ENCODE data around the gene TRMT6. TPM values are rescaled to one million over a fixed set of nuclear protein-coding genes. Genes with fewer than 3 reads are reported as not detected.

TRMT6 gene
- polyA plus RNA-seq, 1 of the 3 experiments (the other 2 are of a cell fraction), result 16.1 TPM

- no peak overlapping the region for H2AFZ ChIP-seq (ENCODE audit: low read depth)
- H3K36me3 ChIP-seq (replicated peaks in 1 of 2; ENCODE audit: control insufficient read depth in 1 of 2, insufficient read depth in 2 of 2, low read length in 1 of 2), result peaks cover 3 to 27% of the 10 kb centered on the region in 2 experiments
- DNase-seq, result no peak
- CTCF ChIA-PET, result no interaction called here
- H3K9me3 ChIP-seq, result no peaks in the 10 kb centered on the region
- no peak overlapping the region for H3K9ac ChIP-seq
- H3K4me2 ChIP-seq, result no peak overlapping the region
- H3K4me3 ChIP-seq (ENCODE audit: low read depth in 2 of 2, low read length in 1 of 2), result no peak overlapping the region
- no peaks in the 10 kb centered on the region for H3K9me2 ChIP-seq
- H3F3A ChIP-seq (replicated peaks; ENCODE audit: insufficient read depth), result no peaks in the 10 kb centered on the region
- H4K20me1 ChIP-seq (ENCODE audit: insufficient read depth), result no peaks in the 10 kb centered on the region
- no peaks in the 10 kb centered on the region for H3K79me2 ChIP-seq (ENCODE audit: insufficient read depth)
- POLR2A ChIA-PET, result no interaction called here
- WGBS (ENCODE audit: low lambda C conversion rate), result 100% methylated on average over 2 of the region's 2 CpGs
- no peak overlapping the region for H3K27ac ChIP-seq (ENCODE audit: low read depth in 2 of 2, low read length in 1 of 2)
- no peak for TF ChIP-seq USF1 (IDR thresholded peaks at IDR 0.05; ENCODE audit: borderline replicate concordance, low read depth)
- TF ChIP-seq SIN3A (IDR thresholded peaks at IDR 0.05; ENCODE audit: borderline replicate concordance, low read depth, low read length), result no peak
- no peak for TF ChIP-seq MAX (IDR thresholded peaks at IDR 0.05; ENCODE audit: low read depth)
- no peak for TF ChIP-seq GATA2 (CRISPR knock-in tag; IDR thresholded peaks at IDR 0.05)
- no peak for TF ChIP-seq NRF1 (IDR thresholded peaks at IDR 0.05; ENCODE audit: low read depth, low read length)
- no peaks in the 10 kb centered on the region for H3K4me1 ChIP-seq (ENCODE audit: control insufficient read depth in 1 of 2, insufficient read depth in 2 of 2, low read depth in 1 of 2, low read length in 1 of 2)
- H3K27me3 ChIP-seq (ENCODE audit: insufficient read depth), result no peaks in the 10 kb centered on the region
Observed at GRCh38 chr20:5970381-5970780, 20.0 kb upstream of the TRMT6 start.

- Histone ChIP-seq H3K9ac (no peak overlapping the region), H3F3A (replicated peaks; ENCODE audit: insufficient read depth) (no peaks in the 10 kb centered on the region), H3K4me2 (no peak overlapping the region), H4K20me1 (ENCODE audit: insufficient read depth) (no peaks in the 10 kb centered on the region), H3K4me1 (ENCODE audit: control insufficient read depth in 1 of 2, insufficient read depth in 2 of 2, low read depth in 1 of 2, low read length in 1 of 2) (no peaks in the 10 kb centered on the region), H3K27me3 (ENCODE audit: insufficient read depth) (no peaks in the 10 kb centered on the region), H3K36me3 (replicated peaks in 1 of 2; ENCODE audit: control insufficient read depth in 1 of 2, insufficient read depth in 2 of 2, low read length in 1 of 2) (peaks cover 6 to 31% of the 10 kb centered on the region in 2 experiments), H3K79me2 (ENCODE audit: insufficient read depth) (no peaks in the 10 kb centered on the region), H3K27ac (ENCODE audit: low read depth in 2 of 2, low read length in 1 of 2) (no peak overlapping the region), H3K9me2 (no peaks in the 10 kb centered on the region), H3K4me3 (ENCODE audit: low read depth in 2 of 2, low read length in 1 of 2) (no peak overlapping the region), H2AFZ (ENCODE audit: low read depth) (no peak overlapping the region), H3K9me3 (no peaks in the 10 kb centered on the region)
- ChIA-PET CTCF (no interaction called here), POLR2A (no interaction called here)
- TF ChIP-seq TEAD4 (IDR thresholded peaks at IDR 0.05; ENCODE audit: borderline replicate concordance, insufficient read depth) (no peak), TAF1 (IDR thresholded peaks at IDR 0.05; ENCODE audit: borderline replicate concordance, low read depth, low read length) (no peak), RCOR1 (IDR thresholded peaks at IDR 0.05; ENCODE audit: low read length) (no peak), USF2 (IDR thresholded peaks at IDR 0.05; ENCODE audit: borderline replicate concordance, low read depth, low read length) (no peak), FOXJ3 (CRISPR knock-in tag; IDR thresholded peaks at IDR 0.05) (no peak), GABPA (IDR thresholded peaks at IDR 0.05; ENCODE audit: low read depth) (no peak), MXI1 (IDR thresholded peaks at IDR 0.05; ENCODE audit: low read depth, low read length) (no peak), CHD2 (IDR thresholded peaks at IDR 0.05; ENCODE audit: low read length, partially characterized antibody) (no peak), ZBTB33 (IDR thresholded peaks at IDR 0.05; ENCODE audit: borderline replicate concordance, low read depth) (no peak), FOSL2 (IDR thresholded peaks at IDR 0.05; ENCODE audit: borderline replicate concordance, low read depth) (no peak), USF1 (IDR thresholded peaks at IDR 0.05; ENCODE audit: borderline replicate concordance, low read depth) (no peak), RAD21 (IDR thresholded peaks at IDR 0.05; ENCODE audit: low read length) (no peak)
- no peak for DNase-seq
Observed at GRCh38 chr20:5969940-5970339, 19.6 kb upstream of the TRMT6 start.
